SK-N-SH treated with all-trans-retinoic acid at 6 μM for 48 hours (cell line): ENCODE results near the gene POU5F1.

Source experiments
- ARNTL ChIP-seq: fragments of 450-650 bp; formaldehyde crosslinking; IDR thresholded peaks from 2 replicates; pipeline ENCODE4 v1.5.0; 2020; ENCODE audit warnings: low read depth, mild to moderate bottlenecking, moderate library complexity, borderline replicate concordance
- BACH2 ChIP-seq: fragments of 250-450 bp; sonication (Bioruptor Pico); IDR thresholded peaks from 2 replicates; pipeline ENCODE4 v1.9.0; 2021; ENCODE audit warnings: mild to moderate bottlenecking, borderline replicate concordance
- CSDC2 ChIP-seq: fragments of 250-450 bp; sonication (Bioruptor Pico); IDR thresholded peaks from 2 replicates; pipeline ENCODE4 v1.5.0; 2020; ENCODE audit warnings: mild to moderate bottlenecking, moderate library complexity
- ESRRG ChIP-seq: fragments of 250-450 bp; sonication (Bioruptor Pico); IDR thresholded peaks from 2 replicates; pipeline ENCODE4 v1.6.1; 2021; ENCODE audit warnings: mild to moderate bottlenecking
- GLIS3 ChIP-seq: fragments of 250-450 bp; sonication (Bioruptor Pico); IDR thresholded peaks from 2 replicates; pipeline ENCODE4 v1.5.0; 2020; ENCODE audit warnings: mild to moderate bottlenecking, moderate library complexity
- ISL1 ChIP-seq: fragments of 250-450 bp; sonication (Bioruptor Pico); IDR thresholded peaks from 2 replicates; pipeline ENCODE4 v2.1.2; 2022; ENCODE audit warnings: mild to moderate bottlenecking, moderate library complexity
- SNAI2 ChIP-seq: fragments of 250-450 bp; sonication (Bioruptor Pico); IDR thresholded peaks from 2 replicates; pipeline ENCODE4 v1.5.0; 2020; ENCODE audit warnings: mild to moderate bottlenecking, moderate library complexity
- ZFP3 ChIP-seq: fragments of 250-450 bp; sonication (Bioruptor Pico); IDR thresholded peaks from 2 replicates; pipeline ENCODE4 v1.5.0; 2020; ENCODE audit warnings: mild to moderate bottlenecking, moderate library complexity
- ZFP30 ChIP-seq: fragments of 450-650 bp; formaldehyde crosslinking; IDR thresholded peaks from 2 replicates; pipeline ENCODE4 v1.5.0; 2022; ENCODE audit warnings: mild to moderate bottlenecking, moderate library complexity
- ZNF8 ChIP-seq: fragments of 450-650 bp; formaldehyde crosslinking; IDR thresholded peaks from 2 replicates; pipeline ENCODE4 v1.5.0; 2020; ENCODE audit warnings: mild to moderate bottlenecking, moderate library complexity
- TF ChIP-seq, protein P1 (sequence below): fragments of 250-450 bp; sonication (Bioruptor Pico); IDR thresholded peaks from 2 replicates; pipeline ENCODE4 v1.5.0; 2020; ENCODE audit warnings: mild to moderate bottlenecking, moderate library complexity

- TF ChIP-seq ZFP3 = no peak
- TF ChIP-seq ISL1 (CRISPR knock-in tag) = no peak
- TF ChIP-seq GLIS3 (CRISPR knock-in tag) = no peak
- TF ChIP-seq ARNTL (CRISPR knock-in tag) = no peak
- TF ChIP-seq ESRRG (CRISPR knock-in tag) = no peak
- no peak for TF ChIP-seq SNAI2 (CRISPR knock-in tag)
- no peak for TF ChIP-seq BACH2 (CRISPR knock-in tag)
- no peak for TF ChIP-seq ZFP30
- TF ChIP-seq, protein P1, sequence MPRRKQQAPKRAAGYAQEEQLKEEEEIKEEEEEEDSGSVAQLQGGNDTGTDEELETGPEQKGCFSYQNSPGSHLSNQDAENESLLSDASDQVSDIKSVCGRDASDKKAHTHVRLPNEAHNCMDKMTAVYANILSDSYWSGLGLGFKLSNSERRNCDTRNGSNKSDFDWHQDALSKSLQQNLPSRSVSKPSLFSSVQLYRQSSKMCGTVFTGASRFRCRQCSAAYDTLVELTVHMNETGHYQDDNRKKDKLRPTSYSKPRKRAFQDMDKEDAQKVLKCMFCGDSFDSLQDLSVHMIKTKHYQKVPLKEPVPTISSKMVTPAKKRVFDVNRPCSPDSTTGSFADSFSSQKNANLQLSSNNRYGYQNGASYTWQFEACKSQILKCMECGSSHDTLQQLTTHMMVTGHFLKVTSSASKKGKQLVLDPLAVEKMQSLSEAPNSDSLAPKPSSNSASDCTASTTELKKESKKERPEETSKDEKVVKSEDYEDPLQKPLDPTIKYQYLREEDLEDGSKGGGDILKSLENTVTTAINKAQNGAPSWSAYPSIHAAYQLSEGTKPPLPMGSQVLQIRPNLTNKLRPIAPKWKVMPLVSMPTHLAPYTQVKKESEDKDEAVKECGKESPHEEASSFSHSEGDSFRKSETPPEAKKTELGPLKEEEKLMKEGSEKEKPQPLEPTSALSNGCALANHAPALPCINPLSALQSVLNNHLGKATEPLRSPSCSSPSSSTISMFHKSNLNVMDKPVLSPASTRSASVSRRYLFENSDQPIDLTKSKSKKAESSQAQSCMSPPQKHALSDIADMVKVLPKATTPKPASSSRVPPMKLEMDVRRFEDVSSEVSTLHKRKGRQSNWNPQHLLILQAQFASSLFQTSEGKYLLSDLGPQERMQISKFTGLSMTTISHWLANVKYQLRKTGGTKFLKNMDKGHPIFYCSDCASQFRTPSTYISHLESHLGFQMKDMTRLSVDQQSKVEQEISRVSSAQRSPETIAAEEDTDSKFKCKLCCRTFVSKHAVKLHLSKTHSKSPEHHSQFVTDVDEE (CRISPR knock-in tag) = no peak
- TF ChIP-seq CSDC2 (CRISPR knock-in tag) = no peak
- no peak for TF ChIP-seq ZNF8 (CRISPR knock-in tag)
These were observed 7.9 kb upstream of the POU5F1 start for GRCh38 chr6:31178143-31179041.
